ENCODE results near the gene MARCO. TPM values are rescaled to one million over a fixed set of nuclear protein-coding genes. Genes with fewer than 3 reads are reported as not detected.
A peak's percentile ranks its signal among the peaks of the same experiment; 100 is the strongest.

MARCO gene
- total and polyA plus RNA-seq, 12 donors, result 0.44 to 149 (median 34.4) TPM

- H3K9me3 ChIP-seq (replicated peaks in 1 of 3), result no peaks in the 10 kb centered on the region
- no peak overlapping the region for H3K4me3 ChIP-seq
- 67 to 70% (median 69%) methylated on average over 3 of the region's 3 CpGs for WGBS, 4 donors
- no peak for DNase-seq
- no peaks in the 10 kb centered on the region for H3K36me3 ChIP-seq (replicated peaks in 1 of 2)
- H3K27me3 ChIP-seq, result no peaks in the 10 kb centered on the region
- no peak overlapping the region for H3K27ac ChIP-seq
- TF ChIP-seq POLR2A (IDR thresholded peaks at IDR 0.05), result no peak
- TF ChIP-seq, protein P1, sequence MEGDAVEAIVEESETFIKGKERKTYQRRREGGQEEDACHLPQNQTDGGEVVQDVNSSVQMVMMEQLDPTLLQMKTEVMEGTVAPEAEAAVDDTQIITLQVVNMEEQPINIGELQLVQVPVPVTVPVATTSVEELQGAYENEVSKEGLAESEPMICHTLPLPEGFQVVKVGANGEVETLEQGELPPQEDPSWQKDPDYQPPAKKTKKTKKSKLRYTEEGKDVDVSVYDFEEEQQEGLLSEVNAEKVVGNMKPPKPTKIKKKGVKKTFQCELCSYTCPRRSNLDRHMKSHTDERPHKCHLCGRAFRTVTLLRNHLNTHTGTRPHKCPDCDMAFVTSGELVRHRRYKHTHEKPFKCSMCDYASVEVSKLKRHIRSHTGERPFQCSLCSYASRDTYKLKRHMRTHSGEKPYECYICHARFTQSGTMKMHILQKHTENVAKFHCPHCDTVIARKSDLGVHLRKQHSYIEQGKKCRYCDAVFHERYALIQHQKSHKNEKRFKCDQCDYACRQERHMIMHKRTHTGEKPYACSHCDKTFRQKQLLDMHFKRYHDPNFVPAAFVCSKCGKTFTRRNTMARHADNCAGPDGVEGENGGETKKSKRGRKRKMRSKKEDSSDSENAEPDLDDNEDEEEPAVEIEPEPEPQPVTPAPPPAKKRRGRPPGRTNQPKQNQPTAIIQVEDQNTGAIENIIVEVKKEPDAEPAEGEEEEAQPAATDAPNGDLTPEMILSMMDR (IDR thresholded peaks at IDR 0.05), result no peak
- no peaks in the 10 kb centered on the region for H3K4me1 ChIP-seq (replicated peaks in 1 of 2)
- intact Hi-C loops (cut with DNase I), result no loop called here
These were observed 62.6 kb downstream of the MARCO start for GRCh38 chr2:119004602-119005001.

DNA sequence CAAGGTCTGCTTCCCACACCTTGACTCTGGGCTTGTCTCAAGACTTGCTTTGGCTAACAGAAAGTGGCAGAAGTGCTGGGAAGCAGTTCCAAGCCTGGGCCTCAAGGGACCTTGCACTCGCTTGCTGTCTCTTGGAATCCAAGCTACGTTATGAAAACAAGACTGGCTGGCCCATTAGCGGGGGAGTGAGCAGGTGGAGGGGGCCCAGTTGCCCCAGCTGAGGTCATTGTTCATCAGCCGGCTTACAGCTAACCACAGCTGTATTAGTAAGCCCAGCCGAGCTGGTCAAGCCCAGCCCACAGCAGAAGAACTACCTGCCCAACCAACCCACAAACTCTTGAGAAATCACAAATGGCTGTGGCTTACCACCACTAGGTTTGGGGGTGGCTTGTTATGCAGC, 63.1 kb downstream of the MARCO start:
- TF ChIP-seq, protein P1 (IDR thresholded peaks at IDR 0.05), result no peak
- TF ChIP-seq POLR2A (IDR thresholded peaks at IDR 0.05), result no peak
- Histone ChIP-seq H3K4me1 (replicated peaks in 1 of 2) (no peaks in the 10 kb centered on the region), H3K27ac (no peak overlapping the region), H3K9me3 (replicated peaks in 1 of 3) (no peaks in the 10 kb centered on the region), H3K36me3 (replicated peaks in 1 of 2) (no peaks in the 10 kb centered on the region), H3K27me3 (peaks cover under 1% of the 10 kb centered on the region), H3K4me3 (no peak overlapping the region)
- 43 to 69% (median 61%) methylated on average over 4 to 5 of the region's 5 CpGs for WGBS, 4 donors
- intact Hi-C loops (cut with DNase I), result no loop called here
- DNase-seq, result peak in 1 of 7 donors; percentile 1

GRCh38 chr2:119005555-119005954, 63.6 kb downstream of the MARCO start:
- no peak for TF ChIP-seq POLR2A (IDR thresholded peaks at IDR 0.05)
- TF ChIP-seq, protein P1 (IDR thresholded peaks at IDR 0.05), result no peak
- H3K27me3 ChIP-seq, result peaks cover 6% of the 10 kb centered on the region
- H3K9me3 ChIP-seq (replicated peaks in 1 of 3), result no peaks in the 10 kb centered on the region
- no peaks in the 10 kb centered on the region for H3K4me1 ChIP-seq (replicated peaks in 1 of 2)
- intact Hi-C loops (cut with DNase I), result no loop called here
- H3K27ac ChIP-seq, result no peak overlapping the region
- WGBS, 4 donors, result 77 to 100% (median 87%) methylated on average over 4 to 6 of the region's 6 CpGs
- H3K36me3 ChIP-seq (replicated peaks in 1 of 2), result no peaks in the 10 kb centered on the region
- DNase-seq, result no peak
- no peak overlapping the region for H3K4me3 ChIP-seq

DNA sequence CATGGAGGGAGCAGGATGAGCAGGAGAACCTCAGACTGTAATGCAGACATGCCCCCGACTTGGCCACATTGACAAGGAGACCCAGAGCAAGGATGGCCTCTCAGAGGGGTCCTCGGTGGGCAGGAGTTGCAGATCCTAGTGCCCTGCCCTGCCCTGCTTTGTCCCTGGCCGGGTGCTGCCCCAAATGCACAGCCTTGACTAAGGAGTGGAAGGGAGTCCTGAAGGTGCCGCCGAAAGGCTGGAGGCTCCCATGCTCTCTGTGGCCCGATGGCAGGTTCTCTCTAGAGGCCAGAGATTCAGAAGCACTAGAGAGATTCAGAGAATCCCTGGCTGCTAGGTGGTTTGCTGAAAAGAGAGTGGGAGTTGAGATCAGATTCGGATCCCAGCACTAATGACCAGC, 64.4 kb downstream of the MARCO start:
- Histone ChIP-seq H3K4me1 (replicated peaks in 1 of 2) (peaks cover 0 to 3% of the 10 kb centered on the region in 2 donors), H3K9me3 (replicated peaks in 1 of 3) (no peaks in the 10 kb centered on the region), H3K27ac (no peak overlapping the region), H3K36me3 (replicated peaks in 1 of 2) (no peaks in the 10 kb centered on the region), H3K27me3 (peaks cover 14% of the 10 kb centered on the region), H3K4me3 (no peak overlapping the region)
- TF ChIP-seq POLR2A (IDR thresholded peaks at IDR 0.05), result no peak
- TF ChIP-seq, protein P1 (IDR thresholded peaks at IDR 0.05), result no peak
- intact Hi-C loops (cut with DNase I), result no loop called here
- WGBS, 4 donors, result 75 to 81% (median 79%) methylated on average over 2 to 7 of the region's 7 CpGs
- no peak for DNase-seq
